Effector memory CD8-positive, alpha-beta T cell (primary cell): ENCODE results near the gene TNFAIP6.
"Not testable (repeated sequence)": the region's sequence is repeated elsewhere in the genome, so short reads cannot be mapped to it uniquely, and the experiment has no call there.

Experiments used
- ATAC-seq: fragments of 150-1000 bp; cut with Tn5 transposase; replicated peaks from 2 replicates; pipeline ENCODE4 v1.10.0; 2021; ENCODE audit warnings: mild to moderate bottlenecking, moderate library complexity
- DNase-seq, 3 experiments: peaks; one replicate each; pipeline ENCODE4 v3.0.0; 2021
- H3K27ac Mint-ChIP-seq, 2 donors: one replicate each; pipeline ENCODE4 v1.8.0; 2022; ENCODE audit warnings: mild to moderate bottlenecking in 2 of 2, mixed read lengths in 2 of 2, moderate library complexity in 2 of 2
- H3K27me3 Mint-ChIP-seq, 2 donors: one replicate each; pipeline ENCODE4 v1.8.0; 2022; ENCODE audit warnings: mixed read lengths in 2 of 2
- H3K36me3 Mint-ChIP-seq: one replicate; pipeline ENCODE4 v1.8.0; 2022; ENCODE audit warnings: mild to moderate bottlenecking, moderate library complexity, mixed read lengths; ENCODE audit not compliant: insufficient read depth
- H3K4me1 Mint-ChIP-seq, 2 donors: one replicate each; pipeline ENCODE4 v1.8.0; 2022; ENCODE audit warnings: low read depth in 2 of 2, mixed read lengths in 2 of 2
- H3K4me3 Mint-ChIP-seq, 2 donors: one replicate each; pipeline ENCODE4 v1.8.0; 2022; ENCODE audit warnings: mild to moderate bottlenecking in 2 of 2, mixed read lengths in 2 of 2, moderate library complexity in 2 of 2
- H3K9me3 Mint-ChIP-seq, 2 donors: one replicate each; pipeline ENCODE4 v1.8.0; 2022; ENCODE audit warnings: mixed read lengths in 2 of 2

TNFAIP6 gene

GRCh38 chr2:151409601-151410484, 52.5 kb downstream of the TNFAIP6 start, which contains the start of gene RIF1:
TSS of gene RIF1 (plus strand) at chr2:151409902. CDS start at chr2:151410424, 522 bp downstream.
- Mint-ChIP-seq H3K9me3 (no peaks in the 10 kb centered on the region), H3K4me3 (peak within 1 kb of the TSS; percentile 92 to 95), H3K27me3 (no peaks in the 10 kb centered on the region), H3K4me1 (peaks cover 10 to 16% of the 10 kb centered on the region in 2 donors), H3K27ac (peak within 1 kb of the TSS; percentile 92 to 94), H3K36me3 (peaks cover 36% of the 10 kb centered on the region)
- DNase-seq (peak; percentile 51 to 70 (median 53)), ATAC-seq (peak; percentile 86)

DNA sequence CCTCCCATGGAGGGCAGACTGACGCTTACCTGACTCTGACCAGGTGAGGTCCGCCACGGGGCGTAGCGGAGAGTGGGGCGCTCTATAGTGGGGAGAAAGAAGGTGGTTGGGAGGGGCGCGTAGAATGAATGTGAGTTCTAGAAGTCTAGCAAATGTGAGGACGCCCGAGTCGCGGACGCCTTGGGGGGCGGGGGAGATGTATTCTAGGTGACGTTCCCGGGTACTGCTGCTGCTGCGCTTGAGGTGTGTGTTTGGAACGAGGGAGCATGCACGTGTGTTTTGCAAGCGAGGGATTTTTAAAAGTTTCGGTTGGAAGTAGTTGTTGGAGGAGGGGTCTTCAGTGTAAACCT, 53.1 kb downstream of the TNFAIP6 start:
- Mint-ChIP-seq H3K4me3 (peak overlapping the region; percentile 92 to 95), H3K27me3 (no peaks in the 10 kb centered on the region), H3K4me1 (peaks cover 10 to 16% of the 10 kb centered on the region in 2 donors), H3K9me3 (no peaks in the 10 kb centered on the region), H3K36me3 (peaks cover 42% of the 10 kb centered on the region), H3K27ac (peak overlapping the region; percentile 92 to 94)
- DNase-seq (peak; percentile 13 to 33 (median 18)), ATAC-seq (peak; percentile 54)

- DNase-seq (no peak), ATAC-seq (no peak)
- no peaks in the 10 kb centered on the region for H3K27me3 Mint-ChIP-seq
- H3K36me3 Mint-ChIP-seq: peaks cover 83% of the 10 kb centered on the region
- peaks cover 4 to 5% of the 10 kb centered on the region in 2 donors for H3K4me1 Mint-ChIP-seq
- H3K9me3 Mint-ChIP-seq: no peaks in the 10 kb centered on the region
- no peak overlapping the region for H3K4me3 Mint-ChIP-seq
- peak overlapping the region; percentile 24 to 32 for H3K27ac Mint-ChIP-seq
These were observed 60.3 kb downstream of the TNFAIP6 start for GRCh38 chr2:151417650-151418049.

DNA sequence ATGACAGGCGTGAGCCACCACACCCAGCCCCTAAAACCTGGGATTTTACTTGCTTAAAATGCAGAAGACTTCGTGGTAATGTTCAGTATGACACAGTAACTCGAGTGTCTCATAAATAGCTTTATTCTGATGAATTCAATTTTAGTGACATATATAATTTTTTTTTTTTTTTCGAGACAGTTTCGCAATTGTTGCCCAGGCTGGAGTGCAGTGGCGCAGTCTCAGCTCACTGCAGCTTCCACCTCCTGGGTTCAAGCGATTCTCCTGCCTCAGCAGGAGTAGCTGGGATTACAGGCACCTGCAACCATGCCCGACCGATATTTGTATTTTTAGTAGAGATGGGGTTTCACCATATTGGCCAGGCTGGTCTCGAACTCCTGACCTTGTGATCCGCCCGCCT, 64.3 kb downstream of the TNFAIP6 start:
- H3K4me3 Mint-ChIP-seq, ATAC-seq, H3K27me3 Mint-ChIP-seq, DNase-seq, H3K9me3 Mint-ChIP-seq: not testable (repeated sequence)
- Mint-ChIP-seq H3K36me3 (peaks cover 83% of the 10 kb centered on the region), H3K27ac (peak overlapping the region; percentile 30 to 92), H3K4me1 (peaks cover 20 to 28% of the 10 kb centered on the region in 2 donors)

DNA sequence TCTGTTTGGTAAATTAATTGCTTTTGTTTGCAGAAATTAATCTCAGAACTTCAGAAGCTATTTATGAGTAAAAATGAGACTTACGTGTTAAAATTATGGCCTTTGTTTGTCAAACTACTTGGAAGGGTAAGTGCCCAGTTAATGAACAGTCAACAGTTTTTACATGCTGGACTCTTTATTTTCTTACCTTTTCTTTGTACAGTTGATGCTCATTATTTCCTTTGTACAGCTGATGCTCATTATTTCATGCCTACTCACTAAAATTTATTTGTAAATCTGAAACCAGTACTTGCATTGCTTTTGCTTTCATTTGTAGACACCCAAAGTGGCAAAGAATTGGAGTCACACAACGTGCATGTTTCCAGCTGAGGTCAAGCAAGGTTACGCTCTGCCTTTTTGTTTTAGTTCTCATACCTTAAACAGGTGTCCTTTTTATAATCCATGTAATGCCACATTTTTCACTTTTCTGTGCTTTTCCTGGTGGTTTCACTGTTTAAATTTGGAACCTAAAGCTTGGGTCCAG, 65.6 kb downstream of the TNFAIP6 start:
- peaks cover 19 to 30% of the 10 kb centered on the region in 2 donors for H3K4me1 Mint-ChIP-seq
- no peaks in the 10 kb centered on the region for H3K9me3 Mint-ChIP-seq
- H3K27ac Mint-ChIP-seq: peak overlapping the region; percentile 90 to 92
- DNase-seq: no peak
- H3K27me3 Mint-ChIP-seq: no peaks in the 10 kb centered on the region
- no peak for ATAC-seq
- peak overlapping the region in 1 of 2 donors; percentile 20 for H3K4me3 Mint-ChIP-seq
- peaks cover 87% of the 10 kb centered on the region for H3K36me3 Mint-ChIP-seq

GRCh38 chr2:151423760-151424159, 66.4 kb downstream of the TNFAIP6 start:
- ATAC-seq (peak; percentile 93), DNase-seq (peak in 1 of 3 experiments; percentile 18)
- peaks cover 89% of the 10 kb centered on the region for H3K36me3 Mint-ChIP-seq
- no peak overlapping the region for H3K4me3 Mint-ChIP-seq
- H3K27me3 Mint-ChIP-seq: no peaks in the 10 kb centered on the region
- H3K4me1 Mint-ChIP-seq: peaks cover 19 to 30% of the 10 kb centered on the region in 2 donors
- H3K27ac Mint-ChIP-seq: peak overlapping the region; percentile 90 to 92
- H3K9me3 Mint-ChIP-seq: no peaks in the 10 kb centered on the region
